ENCODE results near the gene ARHGEF17. TPM values are rescaled to one million over a fixed set of nuclear protein-coding genes. Genes with fewer than 3 reads are reported as not detected.

ARHGEF17 gene
- total and polyA plus RNA-seq, 2 of the 8 experiments (the other 6 are each of a cell fraction or from before 2014, with no cell fraction given) = 11.3 to 14.6 TPM

GRCh38 chr11:73343076-73343873, 35.2 kb downstream of the ARHGEF17 start (continued):
- TF ChIP-seq CTCF (IDR thresholded peaks at IDR 0.05; ENCODE audit: control extremely low read depth in 1 of 3, insufficient read depth in 1 of 3, low read depth in 1 of 3, low read length in 3 of 3) = no peak
- no peak for TF ChIP-seq CTBP2 (IDR thresholded peaks at IDR 0.05; ENCODE audit: borderline replicate concordance, insufficient read depth, insufficient read length, low read length)
- TF ChIP-seq CHD1 (IDR thresholded peaks at IDR 0.05; ENCODE audit: low read depth, low read length) = no peak
- no peak for TF ChIP-seq SP4 (IDR thresholded peaks at IDR 0.05; ENCODE audit: low read length)
- no peak for TF ChIP-seq POU5F1 (IDR thresholded peaks at IDR 0.05; ENCODE audit: low read depth, low read length)
- peak; percentile 14 for TF ChIP-seq KDM4A (IDR thresholded peaks at IDR 0.05; ENCODE audit: low read depth, low read length, severe bottlenecking)
- no peak for TF ChIP-seq E2F6 (IDR thresholded peaks at IDR 0.05)
- TF ChIP-seq RNF2 (IDR thresholded peaks at IDR 0.05; ENCODE audit: borderline replicate concordance, low read depth, low read length, missing control alignments, poor library complexity, severe bottlenecking) = no peak
- TF ChIP-seq BACH1 (IDR thresholded peaks at IDR 0.05; ENCODE audit: low read length) = no peak
- TF ChIP-seq MAX (IDR thresholded peaks at IDR 0.05) = 0 out of 2 replicates have a peak, but pooled peaks have one; percentile 4
- TF ChIP-seq CBX5 (IDR thresholded peaks at IDR 0.05; ENCODE audit: low read depth, low read length) = no peak
- no peak for TF ChIP-seq MAFK (IDR thresholded peaks at IDR 0.05; ENCODE audit: low read depth, low read length)
- peak; percentile 52 for TF ChIP-seq ASH2L (IDR thresholded peaks at IDR 0.05; ENCODE audit: low read length)
- no peak for TF ChIP-seq RBBP5 (IDR thresholded peaks at IDR 0.05; ENCODE audit: borderline replicate concordance, low read depth, low read length)
- TF ChIP-seq SUZ12 (IDR thresholded peaks at IDR 0.05; ENCODE audit: low read length) = no peak
- TF ChIP-seq BRCA1 (IDR thresholded peaks at IDR 0.05; ENCODE audit: low read depth, low read length) = no peak
- TF ChIP-seq EGR1 (IDR thresholded peaks at IDR 0.05; ENCODE audit: borderline replicate concordance, low read depth, low read length) = no peak
- TF ChIP-seq POLR2A (IDR thresholded peaks at IDR 0.05; ENCODE audit: control extremely low read depth in 1 of 2, low read depth in 2 of 2, low read length in 2 of 2) = no peak
- no peak for TF ChIP-seq GTF2F1 (IDR thresholded peaks at IDR 0.05; ENCODE audit: borderline replicate concordance, low read depth, low read length)

Measured in H1 (cell line).